Mesothelial cell of epicardium (in vitro differentiated cells): Measurements from ENCODE around the gene ACTR1B. TPM values are rescaled to one million over a fixed set of nuclear protein-coding genes. Genes with fewer than 3 reads are reported as not detected.
A peak's percentile ranks its signal among the peaks of the same experiment; 100 is the strongest.

Experiments
- DNase-seq, 2 experiments: peaks; one replicate each; pipeline ENCODE4 v3.0.0; 2021; ENCODE audit warnings: low spot score in 2 of 2; ENCODE audit not compliant: unreplicated experiment in 2 of 2
- H3K27ac Mint-ChIP-seq: 2 replicates; pipeline ENCODE4 v1.8.0; 2021; ENCODE audit warnings: mixed read lengths
- H3K27me3 Mint-ChIP-seq: 2 replicates; pipeline ENCODE4 v1.8.0; 2021; ENCODE audit warnings: low read depth, mixed read lengths
- H3K36me3 Mint-ChIP-seq: 2 replicates; pipeline ENCODE4 v1.8.0; 2021; ENCODE audit warnings: mixed read lengths
- H3K4me1 Mint-ChIP-seq: 2 replicates; pipeline ENCODE4 v1.8.0; 2021; ENCODE audit warnings: mixed read lengths
- H3K4me3 Mint-ChIP-seq: 2 replicates; pipeline ENCODE4 v1.8.0; 2021; ENCODE audit warnings: mild to moderate bottlenecking, moderate library complexity, mixed read lengths
- H3K9me3 Mint-ChIP-seq: 2 replicates; pipeline ENCODE4 v1.8.0; 2021; ENCODE audit warnings: mixed read lengths
- total RNA-seq: library from RNA; stranded (reverse); gene quantifications from 3 replicates; pipeline ENCODE4 v1.2.1, GENCODE V29; 2021
- TF ChIP-seq, protein P1 (sequence below): fragments of 200-600 bp; sonication (generic); IDR thresholded peaks from one replicate; pipeline ENCODE4 v1.5.0; 2021; ENCODE audit warnings: antibody characterized with exemption; ENCODE audit not compliant: unreplicated experiment

ACTR1B gene
- total RNA-seq, 1 donor from 2014 or later = 74.3 TPM

DNA sequence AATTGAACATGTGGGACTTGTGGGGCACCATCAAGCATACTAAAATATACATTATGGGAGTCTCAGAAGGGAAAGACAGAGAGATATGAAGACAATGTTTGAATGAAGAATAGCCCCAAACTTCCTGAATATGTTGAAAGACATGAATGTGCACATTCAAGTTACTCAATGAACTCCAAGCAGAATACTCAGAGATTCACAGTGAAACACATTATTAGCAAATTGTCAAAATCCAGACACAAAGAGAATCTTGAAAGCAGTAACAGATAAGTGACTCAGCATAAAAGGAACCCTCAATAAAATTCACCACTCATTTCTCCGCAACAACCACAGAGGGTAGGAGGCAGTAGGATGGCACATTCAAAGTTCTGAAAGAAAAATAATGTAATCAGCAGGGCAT lies 14.5 kb upstream of the ACTR1B start:
- no peak for DNase-seq
- H3K4me1 Mint-ChIP-seq = peaks cover 19% of the 10 kb centered on the region
- TF ChIP-seq, protein P1, sequence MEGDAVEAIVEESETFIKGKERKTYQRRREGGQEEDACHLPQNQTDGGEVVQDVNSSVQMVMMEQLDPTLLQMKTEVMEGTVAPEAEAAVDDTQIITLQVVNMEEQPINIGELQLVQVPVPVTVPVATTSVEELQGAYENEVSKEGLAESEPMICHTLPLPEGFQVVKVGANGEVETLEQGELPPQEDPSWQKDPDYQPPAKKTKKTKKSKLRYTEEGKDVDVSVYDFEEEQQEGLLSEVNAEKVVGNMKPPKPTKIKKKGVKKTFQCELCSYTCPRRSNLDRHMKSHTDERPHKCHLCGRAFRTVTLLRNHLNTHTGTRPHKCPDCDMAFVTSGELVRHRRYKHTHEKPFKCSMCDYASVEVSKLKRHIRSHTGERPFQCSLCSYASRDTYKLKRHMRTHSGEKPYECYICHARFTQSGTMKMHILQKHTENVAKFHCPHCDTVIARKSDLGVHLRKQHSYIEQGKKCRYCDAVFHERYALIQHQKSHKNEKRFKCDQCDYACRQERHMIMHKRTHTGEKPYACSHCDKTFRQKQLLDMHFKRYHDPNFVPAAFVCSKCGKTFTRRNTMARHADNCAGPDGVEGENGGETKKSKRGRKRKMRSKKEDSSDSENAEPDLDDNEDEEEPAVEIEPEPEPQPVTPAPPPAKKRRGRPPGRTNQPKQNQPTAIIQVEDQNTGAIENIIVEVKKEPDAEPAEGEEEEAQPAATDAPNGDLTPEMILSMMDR = no peak
- peaks cover 8% of the 10 kb centered on the region for H3K36me3 Mint-ChIP-seq
- no peaks in the 10 kb centered on the region for H3K27me3 Mint-ChIP-seq
- no peak overlapping the region for H3K27ac Mint-ChIP-seq
- peaks cover 35% of the 10 kb centered on the region for H3K9me3 Mint-ChIP-seq
- H3K4me3 Mint-ChIP-seq = no peak overlapping the region

DNA sequence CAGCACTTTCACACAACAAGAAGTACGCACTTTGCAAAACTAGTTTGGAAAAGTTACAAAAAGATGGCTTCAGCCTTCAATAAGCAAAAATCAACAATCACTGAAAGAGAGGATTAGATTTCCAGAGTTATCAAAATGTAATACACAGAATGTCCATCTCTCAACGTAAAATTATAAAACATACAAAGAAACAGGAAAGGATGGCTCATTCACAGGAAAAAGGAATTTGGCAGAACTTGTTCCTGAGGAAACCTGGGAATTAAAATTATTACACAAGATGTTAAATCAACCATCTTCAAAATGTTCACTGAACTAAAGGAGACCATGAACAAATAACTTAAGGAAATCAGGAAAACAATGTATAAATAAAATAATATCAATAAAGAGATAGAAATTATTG lies 13.6 kb upstream of the ACTR1B start:
- peaks cover 8% of the 10 kb centered on the region for H3K36me3 Mint-ChIP-seq
- TF ChIP-seq, protein P1 = no peak

DNA sequence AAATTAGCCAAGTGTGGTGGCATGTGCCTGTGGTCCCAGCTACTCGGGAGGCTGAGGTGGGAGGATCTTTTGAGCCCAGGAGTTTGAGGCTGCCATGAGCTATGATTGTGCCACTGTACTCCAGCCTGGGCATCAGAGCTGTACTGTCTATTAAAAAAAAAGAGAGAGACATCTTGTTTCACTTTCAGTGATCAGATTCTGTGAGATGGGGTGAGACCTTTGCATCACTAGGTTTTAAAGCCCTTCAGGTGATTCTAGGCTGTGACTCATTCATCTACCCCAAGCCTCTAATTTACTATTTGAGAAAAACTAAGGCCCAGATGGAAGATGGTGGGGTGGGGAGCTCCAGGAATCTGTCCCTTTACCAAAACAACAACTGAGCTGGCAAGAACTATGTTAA lies 12.8 kb upstream of the ACTR1B start:
- no peaks in the 10 kb centered on the region for H3K27me3 Mint-ChIP-seq
- H3K36me3 Mint-ChIP-seq = peaks cover 8% of the 10 kb centered on the region
- H3K4me3 Mint-ChIP-seq = no peak overlapping the region
- H3K4me1 Mint-ChIP-seq = peaks cover 23% of the 10 kb centered on the region
- no peak overlapping the region for H3K27ac Mint-ChIP-seq
- TF ChIP-seq, protein P1 = no peak
- no peak for DNase-seq
- H3K9me3 Mint-ChIP-seq = peaks cover 23% of the 10 kb centered on the region

More for the DNA sequence above, 13.6 kb upstream of the ACTR1B start:
- Mint-ChIP-seq H3K9me3 (peaks cover 32% of the 10 kb centered on the region), H3K27me3 (no peaks in the 10 kb centered on the region), H3K4me3 (no peak overlapping the region), H3K27ac (no peak overlapping the region), H3K4me1 (peaks cover 23% of the 10 kb centered on the region)
- DNase-seq = no peak

DNA sequence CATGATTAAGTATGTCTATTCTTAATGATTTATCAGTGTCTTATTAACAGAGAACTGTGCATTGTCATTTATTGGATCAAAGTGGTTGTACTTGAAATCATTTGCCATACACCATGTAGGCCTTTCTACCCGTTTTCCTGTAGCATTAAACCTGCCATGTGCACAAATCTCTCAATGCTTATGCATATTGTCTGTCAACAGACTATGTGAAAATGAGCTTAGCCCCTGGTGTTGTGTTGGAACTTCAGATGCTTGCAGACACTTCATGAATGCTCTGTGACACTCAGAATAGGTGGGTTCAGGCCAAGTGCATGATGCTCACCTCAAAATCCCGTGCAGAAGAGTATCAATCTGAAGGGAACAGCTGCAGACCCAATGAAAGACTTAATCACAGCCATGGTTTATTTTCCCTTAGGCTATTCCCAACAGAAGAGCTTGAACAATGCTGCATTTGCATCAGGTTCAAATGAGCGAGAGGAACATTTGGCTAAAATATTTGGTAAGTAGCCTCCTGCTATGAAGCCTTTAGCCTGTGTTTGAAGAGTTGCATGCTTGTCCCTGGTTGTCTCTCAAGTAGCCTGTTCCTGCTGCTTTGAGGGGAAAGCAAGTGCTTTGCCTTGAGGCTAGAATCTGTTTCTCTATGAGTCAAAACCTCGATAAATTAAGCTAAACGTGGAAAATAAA lies 11.7 kb upstream of the ACTR1B start:
- peaks cover 8% of the 10 kb centered on the region for H3K36me3 Mint-ChIP-seq
- TF ChIP-seq, protein P1 = no peak

DNA sequence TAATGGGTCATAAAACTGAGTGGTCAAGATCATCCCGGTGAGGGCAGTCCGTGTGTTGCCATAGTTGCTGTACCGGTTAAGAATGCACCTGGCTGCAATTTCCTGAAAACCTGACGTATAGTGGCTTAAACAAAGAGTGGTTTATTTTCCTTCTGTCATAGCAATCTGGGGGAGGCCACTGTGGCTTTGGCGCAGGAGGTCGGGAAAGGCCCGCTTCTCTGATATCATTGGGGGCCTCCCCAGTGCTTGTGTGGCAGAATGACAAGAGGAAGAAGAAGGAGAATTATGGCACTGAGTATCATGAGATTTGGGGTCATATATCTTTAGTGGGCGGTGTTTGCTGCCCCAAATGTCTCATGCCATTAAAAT lies 10.1 kb upstream of the ACTR1B start:
- peaks cover 12% of the 10 kb centered on the region for H3K9me3 Mint-ChIP-seq
- no peak for DNase-seq
- TF ChIP-seq, protein P1 = no peak
- peaks cover 23% of the 10 kb centered on the region for H3K4me1 Mint-ChIP-seq
- no peaks in the 10 kb centered on the region for H3K27me3 Mint-ChIP-seq
- peak overlapping the region; percentile 47 for H3K27ac Mint-ChIP-seq
- H3K36me3 Mint-ChIP-seq = peaks cover 8% of the 10 kb centered on the region
- H3K4me3 Mint-ChIP-seq = no peak overlapping the region

More for the DNA sequence above, 11.7 kb upstream of the ACTR1B start:
- H3K4me3 Mint-ChIP-seq = no peak overlapping the region
- H3K27me3 Mint-ChIP-seq = no peaks in the 10 kb centered on the region
- H3K27ac Mint-ChIP-seq = no peak overlapping the region
- peaks cover 19% of the 10 kb centered on the region for H3K9me3 Mint-ChIP-seq
- H3K4me1 Mint-ChIP-seq = peaks cover 23% of the 10 kb centered on the region
- no peak for DNase-seq
